Measurements from ENCODE around the gene PRCC.

The PRCC gene

DNA sequence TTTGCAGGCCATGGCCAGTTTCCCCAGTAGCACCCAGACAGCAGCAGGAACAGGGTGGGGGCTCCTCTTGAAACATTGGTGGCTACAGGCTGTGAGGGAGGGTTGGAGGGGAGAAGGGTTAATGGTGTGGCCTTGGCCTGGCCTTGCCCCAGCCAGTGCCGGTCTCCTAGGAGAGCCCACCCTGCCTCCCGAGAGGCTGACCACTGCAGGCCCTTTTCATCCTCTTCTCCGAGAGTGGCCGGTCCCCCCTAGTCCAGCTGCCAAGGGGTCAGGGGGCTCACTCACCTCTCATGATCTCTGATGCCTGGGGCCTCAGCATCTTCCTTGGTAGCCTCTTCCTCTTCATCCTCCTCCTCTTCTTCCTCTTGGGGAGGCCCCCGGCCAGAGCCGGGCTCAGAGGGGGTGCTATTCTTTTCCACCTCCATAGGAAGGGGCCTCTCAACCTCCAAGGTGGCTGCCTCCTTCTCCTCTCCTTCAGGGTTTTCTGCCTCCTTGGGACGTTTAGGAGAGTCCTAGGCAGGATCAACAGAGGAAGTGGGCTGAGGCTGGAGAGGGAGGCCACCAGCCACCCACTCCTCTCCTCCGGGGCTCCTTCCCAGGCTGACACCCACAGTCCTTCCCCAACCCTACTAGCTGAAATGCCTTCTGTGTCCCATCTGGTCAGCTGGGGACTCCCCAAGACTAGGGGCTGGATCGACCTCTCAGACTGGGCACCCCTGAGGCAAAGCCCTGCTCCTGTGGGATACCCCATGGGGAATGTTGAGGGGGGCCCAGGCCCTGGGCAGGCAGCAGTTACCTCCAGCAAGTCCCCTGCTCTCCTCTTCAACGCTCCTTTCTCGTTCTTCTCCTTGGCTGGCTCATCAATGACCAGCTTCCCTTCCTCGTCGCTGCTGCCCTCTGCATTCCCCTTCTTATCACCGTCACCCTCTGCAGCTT lies 23.7 kb upstream of the PRCC start:
- in situ Hi-C loops (cut with MboI; ENCODE audit: low pct_unique_long_range_greater_than_20kb, low sequenced_read_pairs) = no loop called here
- DNase-seq = no peak

- DNase-seq = no peak
- in situ Hi-C loops (cut with MboI; ENCODE audit: low pct_unique_long_range_greater_than_20kb, low sequenced_read_pairs) = no loop called here
These were observed 23.0 kb upstream of the PRCC start for GRCh38 chr1:156744344-156744743.

- in situ Hi-C loops (cut with MboI; ENCODE audit: low pct_unique_long_range_greater_than_20kb, low sequenced_read_pairs) = no loop called here
- DNase-seq = no peak
These were observed 22.4 kb upstream of the PRCC start for GRCh38 chr1:156744786-156745419.

DNA sequence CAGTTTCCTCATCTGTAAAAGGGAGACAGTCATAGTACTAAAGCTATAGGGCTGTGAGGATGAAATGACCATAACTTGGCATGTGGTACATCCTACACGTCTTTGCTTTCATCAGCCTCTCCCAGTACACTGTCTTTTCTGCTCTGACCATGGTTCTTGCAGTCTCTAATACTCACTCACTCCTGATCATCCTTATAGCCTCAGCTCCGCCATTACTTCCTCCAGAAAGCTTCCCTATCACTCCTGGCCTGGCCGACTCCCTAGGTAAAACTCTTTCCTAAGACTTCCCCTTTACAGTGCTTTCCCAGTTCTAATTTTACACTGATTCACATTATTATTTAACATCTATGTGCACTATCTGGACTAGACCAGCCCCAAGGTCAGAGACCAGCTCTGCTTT lies 21.5 kb upstream of the PRCC start:
- DNase-seq = no peak
- in situ Hi-C loops (cut with MboI; ENCODE audit: low pct_unique_long_range_greater_than_20kb, low sequenced_read_pairs) = no loop called here

GRCh38 chr1:156746406-156746727 lies 21.0 kb upstream of the PRCC start:
- in situ Hi-C loops (cut with MboI; ENCODE audit: low pct_unique_long_range_greater_than_20kb, low sequenced_read_pairs) = no loop called here
- DNase-seq = no peak

GRCh38 chr1:156746728-156747631 lies 20.4 kb upstream of the PRCC start:
- in situ Hi-C loops (cut with MboI; ENCODE audit: low pct_unique_long_range_greater_than_20kb, low sequenced_read_pairs) = no loop called here
- peak; percentile 68 for DNase-seq

GRCh38 chr1:156747742-156748669 lies 19.3 kb upstream of the PRCC start:
- DNase-seq = no peak
- in situ Hi-C loops (cut with MboI; ENCODE audit: low pct_unique_long_range_greater_than_20kb, low sequenced_read_pairs) = no loop called here

- in situ Hi-C loops (cut with MboI; ENCODE audit: low pct_unique_long_range_greater_than_20kb, low sequenced_read_pairs) = no loop called here
- peak; percentile 63 for DNase-seq
These were observed 18.5 kb upstream of the PRCC start for GRCh38 chr1:156748670-156749418.

GRCh38 chr1:156749419-156750118 lies 17.8 kb upstream of the PRCC start:
- DNase-seq = no peak

GRCh38 chr1:156750191-156750672 lies 17.1 kb upstream of the PRCC start:
- in situ Hi-C loops (cut with MboI; ENCODE audit: low pct_unique_long_range_greater_than_20kb, low sequenced_read_pairs) = no loop called here
- DNase-seq = no peak

More at GRCh38 chr1:156749419-156750118, 17.8 kb upstream of the PRCC start:
- in situ Hi-C loops (cut with MboI; ENCODE audit: low pct_unique_long_range_greater_than_20kb, low sequenced_read_pairs) = no loop called here

GRCh38 chr1:156750711-156751450 lies 16.5 kb upstream of the PRCC start:
- no peak for DNase-seq

GRCh38 chr1:156751451-156751756 lies 15.9 kb upstream of the PRCC start, which contains the start of gene HDGF:
TSS of gene HDGF (minus strand) at chr1:156751675. CDS start at chr1:156751429, 246 bp downstream.
- no peak for DNase-seq
- in situ Hi-C loops (cut with MboI; ENCODE audit: low pct_unique_long_range_greater_than_20kb, low sequenced_read_pairs) = no loop called here

More at GRCh38 chr1:156750711-156751450, 16.5 kb upstream of the PRCC start:
- in situ Hi-C loops (cut with MboI; ENCODE audit: low pct_unique_long_range_greater_than_20kb, low sequenced_read_pairs) = no loop called here

DNA sequence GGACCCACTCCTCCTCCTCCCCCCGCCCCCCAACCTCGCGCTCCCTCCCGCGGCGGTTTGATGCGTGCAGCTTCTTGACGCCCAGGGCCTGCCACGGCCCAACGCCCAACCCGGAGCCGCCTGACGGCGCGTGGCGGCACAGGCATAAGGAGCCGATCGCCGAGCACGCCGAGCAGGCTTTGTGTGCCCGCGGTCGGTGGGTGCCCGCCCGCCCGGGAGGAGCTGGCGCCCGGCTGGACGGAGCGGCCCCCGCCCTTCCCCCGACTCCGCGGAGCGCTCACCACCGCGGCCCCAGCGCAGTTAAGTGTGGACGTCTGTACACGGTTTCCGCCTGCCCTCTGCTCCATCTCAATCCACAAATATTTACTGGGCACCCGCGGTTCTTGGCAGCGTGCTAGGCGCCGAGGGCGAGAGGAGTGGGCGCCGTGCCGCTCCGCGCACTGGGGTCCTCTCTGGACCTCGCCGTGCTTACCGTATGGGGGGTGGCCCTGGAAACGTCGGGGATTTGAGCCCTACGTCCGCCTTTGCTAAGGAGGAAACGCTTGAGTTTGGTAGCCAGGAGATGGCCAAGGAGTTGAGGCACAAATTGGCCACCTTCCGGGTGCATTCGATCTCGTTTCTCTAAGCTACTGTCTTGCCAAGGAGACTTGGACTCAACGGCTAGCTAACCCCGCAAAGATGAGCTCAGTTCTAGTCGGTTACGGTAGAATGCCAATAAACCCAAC lies 15.4 kb upstream of the PRCC start:
- DNase-seq = peak; percentile 89
- in situ Hi-C loops (cut with MboI; ENCODE audit: low pct_unique_long_range_greater_than_20kb, low sequenced_read_pairs) = no loop called here

DNA sequence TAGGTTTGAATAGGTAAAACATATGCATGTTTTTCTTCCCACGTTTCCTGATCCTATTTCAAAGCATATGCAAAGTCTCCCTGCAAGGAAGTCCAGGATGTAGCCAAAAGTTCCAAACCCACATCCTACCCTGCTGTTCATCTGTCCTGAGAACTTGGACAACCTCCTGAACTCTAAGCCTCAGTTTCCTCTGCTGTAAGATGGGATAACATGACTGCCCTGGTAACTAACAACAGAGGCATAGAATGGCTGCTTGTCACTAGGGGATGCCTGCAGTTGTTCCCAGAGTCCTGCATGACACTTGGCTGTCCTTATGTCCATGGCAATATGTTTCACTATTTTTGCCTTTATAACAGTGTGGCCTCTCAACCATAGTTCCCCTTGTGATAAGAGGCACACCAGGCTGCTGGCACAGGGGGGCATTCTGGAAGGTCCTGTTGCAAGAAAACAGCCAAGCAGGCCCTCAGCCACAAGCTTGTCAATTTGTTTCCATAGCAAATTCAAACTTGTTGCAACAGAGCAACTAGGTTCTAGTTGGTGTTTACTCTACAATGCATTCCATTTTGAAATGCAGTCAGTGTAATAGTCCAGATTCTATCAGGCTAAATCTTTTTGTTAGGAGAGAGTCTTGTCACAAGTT lies 14.4 kb upstream of the PRCC start:
- DNase-seq = no peak

GRCh38 chr1:156754219-156754618 lies 13.1 kb upstream of the PRCC start:
- DNase-seq = no peak
- in situ Hi-C loops (cut with MboI; ENCODE audit: low pct_unique_long_range_greater_than_20kb, low sequenced_read_pairs) = no loop called here

More for the DNA sequence above, 14.4 kb upstream of the PRCC start:
- in situ Hi-C loops (cut with MboI; ENCODE audit: low pct_unique_long_range_greater_than_20kb, low sequenced_read_pairs) = no loop called here

DNA sequence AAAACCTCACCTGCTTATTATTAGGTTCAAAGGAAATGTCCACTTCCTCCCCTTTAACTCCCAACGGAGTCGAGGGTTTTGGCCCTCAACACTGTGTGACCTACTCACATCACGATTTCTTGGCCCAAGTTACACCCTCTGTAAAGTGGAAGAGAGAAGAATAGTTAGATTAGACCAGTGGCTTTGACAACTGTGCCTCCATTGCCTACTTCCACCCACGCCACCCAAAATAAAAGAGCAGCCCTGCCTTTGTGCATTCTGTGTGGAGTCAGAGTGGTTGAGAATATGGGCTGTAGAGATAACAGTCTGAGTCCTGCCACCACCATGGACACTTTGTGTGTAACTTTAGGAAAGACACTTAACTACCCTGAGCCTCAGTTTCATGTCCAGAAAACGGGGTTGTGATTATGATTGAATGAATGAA lies 11.8 kb upstream of the PRCC start:
- DNase-seq = no peak
- in situ Hi-C loops (cut with MboI; ENCODE audit: low pct_unique_long_range_greater_than_20kb, low sequenced_read_pairs) = no loop called here

All from KBM-7 (cell line).